GM23338 (cell line): ENCODE data around the gene RAD51B. TPM values are rescaled to one million over a fixed set of nuclear protein-coding genes. Genes with fewer than 3 reads are reported as not detected.

Experiments used
- ATAC-seq: fragments of 200-7000 bp; cut with Tn5 transposase; 3 replicates; pipeline ENCODE4 v1.9.1; 2020
- DNase-seq: peaks from one replicate; pipeline ENCODE4 v3.0.0-alpha.2; 2015; ENCODE audit warnings: low spot score
- H2AFZ ChIP-seq: fragments of 200-600 bp; sonication (generic); 2 replicates; pipeline ENCODE4 v1.8.0; 2016; ENCODE audit warnings: antibody characterized with exemption, mild to moderate bottlenecking, moderate library complexity
- H3F3A ChIP-seq: fragments of 200-600 bp; sonication (generic); replicated peaks from 2 replicates; pipeline ENCODE4 v1.8.0; 2017; ENCODE audit warnings: antibody characterized with exemption, mixed run types, low read depth
- H3K27ac ChIP-seq: fragments of 200-600 bp; sonication (generic); 2 replicates; pipeline ENCODE4 v1.6.1; 2016; ENCODE audit warnings: low read depth
- H3K27me3 ChIP-seq: fragments of 200-600 bp; sonication (generic); 2 replicates; pipeline ENCODE4 v1.8.0; 2016; ENCODE audit warnings: mild to moderate bottlenecking, mixed run types, moderate library complexity; ENCODE audit not compliant: insufficient read depth
- H3K36me3 ChIP-seq: fragments of 200-600 bp; sonication (generic); 2 replicates; pipeline ENCODE4 v1.8.0; 2016; ENCODE audit warnings: mild to moderate bottlenecking; ENCODE audit not compliant: insufficient read depth
- H3K4me1 ChIP-seq: fragments of 200-600 bp; sonication (generic); 2 replicates; pipeline ENCODE4 v1.8.0; 2016; ENCODE audit warnings: mild to moderate bottlenecking, moderate library complexity; ENCODE audit not compliant: insufficient read depth
- H3K4me2 ChIP-seq: fragments of 200-600 bp; sonication (generic); 2 replicates; pipeline ENCODE4 v1.7.1; 2017; ENCODE audit warnings: mixed run types
- H3K4me3 ChIP-seq: fragments of 200-600 bp; sonication (generic); 2 replicates; pipeline ENCODE4 v1.6.1; 2016; ENCODE audit warnings: mixed run types
- H3K79me2 ChIP-seq: fragments of 200-600 bp; sonication (generic); replicated peaks from 2 replicates; pipeline ENCODE4 v1.8.0; 2017; ENCODE audit warnings: mild to moderate bottlenecking; ENCODE audit not compliant: insufficient read depth
- H3K9me2 ChIP-seq: fragments of 200-600 bp; sonication (generic); 2 replicates; pipeline ENCODE4 v1.8.0; 2017; ENCODE audit not compliant: insufficient read depth
- H4K20me1 ChIP-seq: fragments of 200-600 bp; sonication (generic); replicated peaks from 2 replicates; pipeline ENCODE4 v1.8.0; 2017; ENCODE audit warnings: mild to moderate bottlenecking; ENCODE audit not compliant: insufficient read depth
- H3K27ac Mint-ChIP-seq: 2 replicates; pipeline ENCODE4 v1.8.0; 2020; ENCODE audit warnings: inconsistent platforms, mild to moderate bottlenecking, moderate library complexity, mixed read lengths
- H3K27me3 Mint-ChIP-seq: 3 replicates; pipeline ENCODE4 v1.8.0; 2022; ENCODE audit warnings: low read depth, mild to moderate bottlenecking, moderate library complexity, mixed read lengths, inconsistent platforms; ENCODE audit not compliant: insufficient read depth, poor library complexity
- H3K36me3 Mint-ChIP-seq: 3 replicates; pipeline ENCODE4 v1.8.0; 2021; ENCODE audit warnings: low read depth, mild to moderate bottlenecking, inconsistent platforms, moderate library complexity, mixed read lengths
- H3K4me1 Mint-ChIP-seq: 3 replicates; pipeline ENCODE4 v1.8.0; 2020; ENCODE audit warnings: mild to moderate bottlenecking, inconsistent platforms, mixed read lengths
- H3K4me3 Mint-ChIP-seq: 3 replicates; pipeline ENCODE4 v1.8.0; 2021; ENCODE audit warnings: moderate library complexity, mild to moderate bottlenecking, inconsistent platforms, mixed read lengths
- H3K9me3 Mint-ChIP-seq: 3 replicates; pipeline ENCODE4 v1.8.0; 2020; ENCODE audit warnings: moderate library complexity, mild to moderate bottlenecking, inconsistent platforms, mixed read lengths
- CREB1 ChIP-seq: fragments of 250-450 bp; sonication (Bioruptor Pico); IDR thresholded peaks from 2 replicates; pipeline ENCODE4 v1.5.0; 2020; ENCODE audit warnings: low read depth, mild to moderate bottlenecking, moderate library complexity
- ETS1 ChIP-seq: IDR thresholded peaks from 2 replicates; pipeline ENCODE4 v1.6.1; 2016; ENCODE audit warnings: antibody characterized with exemption
- EZH2 ChIP-seq: fragments of 200-600 bp; sonication (generic); IDR thresholded peaks from one replicate; pipeline ENCODE4 v1.8.0; 2017; ENCODE audit warnings: antibody characterized with exemption, mild to moderate bottlenecking, low read depth; ENCODE audit not compliant: unreplicated experiment
- EZH2phosphoT487 ChIP-seq: fragments of 200-600 bp; sonication (generic); IDR thresholded peaks from one replicate; pipeline ENCODE4 v1.8.1; 2018; ENCODE audit warnings: antibody characterized with exemption; ENCODE audit not compliant: unreplicated experiment
- JUNB ChIP-seq: IDR thresholded peaks from one replicate; pipeline ENCODE4 v1.6.1; 2016; ENCODE audit warnings: antibody characterized with exemption; ENCODE audit not compliant: unreplicated experiment
- NANOG ChIP-seq: IDR thresholded peaks from 2 replicates; pipeline ENCODE4 v1.6.1; 2016; ENCODE audit warnings: antibody characterized with exemption, borderline replicate concordance
- POLR2AphosphoS5 ChIP-seq: IDR thresholded peaks from 2 replicates; pipeline ENCODE4 v1.6.1; 2016; ENCODE audit warnings: antibody characterized with exemption, low read depth
- REST ChIP-seq: IDR thresholded peaks from one replicate; pipeline ENCODE4 v1.6.1; 2018; ENCODE audit warnings: antibody characterized with exemption; ENCODE audit not compliant: unreplicated experiment
- STAT1 ChIP-seq: IDR thresholded peaks from one replicate; pipeline ENCODE4 v1.6.1; 2016; ENCODE audit warnings: antibody characterized with exemption; ENCODE audit not compliant: unreplicated experiment
- ZNF114 ChIP-seq: fragments of 250-450 bp; sonication (Bioruptor Pico); IDR thresholded peaks from 2 replicates; pipeline ENCODE4 v1.5.0; 2020; ENCODE audit warnings: mild to moderate bottlenecking, moderate library complexity
- ZNF331 ChIP-seq: fragments of 250-450 bp; sonication (Bioruptor Pico); IDR thresholded peaks from 2 replicates; pipeline ENCODE4 v1.5.0; 2020; ENCODE audit warnings: low read depth, mild to moderate bottlenecking, moderate library complexity
- ZNF462 ChIP-seq: fragments of 250-450 bp; sonication (Bioruptor Pico); IDR thresholded peaks from 2 replicates; pipeline ENCODE4 v1.5.0; 2020; ENCODE audit warnings: mild to moderate bottlenecking, moderate library complexity
- polyA plus RNA-seq: library from polyadenylated mRNA; unstranded; fragments of >200 nt; fragmentation: Nextera tagmentation; extraction: Ambion mirVana; gene quantifications from 2 replicates; pipeline ENCODE4 v1.2.1, GENCODE V29; 2016
- total RNA-seq: library from RNA; depleted of rRNA; stranded (reverse); fragments of >200 nt; shearing (Covaris generic); gene quantifications from 2 replicates; pipeline ENCODE4 v1.2.3, GENCODE V29; 2014
- TF ChIP-seq, protein P1 (sequence below), 2 experiments: fragments of 200-600 bp in 1 of 2; sonication (generic) in 1 of 2; conservative IDR thresholded peaks; 2 replicates each; pipeline versions ENCODE4 v1.5.1 to v1.6.1; 2016 to 2017; ENCODE audit warnings: antibody characterized with exemption in 2 of 2, low read depth in 2 of 2, mild to moderate bottlenecking in 2 of 2, moderate library complexity in 1 of 2

Gene RAD51B
- total and polyA plus RNA-seq, 2 experiments from 2014 or later, result 15.7 to 29.1 TPM

GRCh38 chr14:68471964-68472508 lies 652.5 kb downstream of the RAD51B start:
- Histone ChIP-seq H3K9me2 (peaks cover 9% of the 10 kb centered on the region; the same call in 1 of the 2 replicates), H3K27ac (peak overlapping the region; percentile 97), H3K36me3 (no peaks in the 10 kb centered on the region), H2AFZ (no peak overlapping the region), H3F3A (peaks cover 12% of the 10 kb centered on the region; the same call in 1 of the 2 replicates), H3K4me1 (peaks cover 53% of the 10 kb centered on the region), H4K20me1 (no peaks in the 10 kb centered on the region), H3K79me2 (no peaks in the 10 kb centered on the region), H3K4me2 (peak overlapping the region; percentile 56), H3K4me3 (no peak overlapping the region), H3K27me3 (no peaks in the 10 kb centered on the region)
- peak; percentile 20 for DNase-seq
- Mint-ChIP-seq H3K27ac (peak overlapping the region; percentile 96), H3K4me1 (peaks cover 66% of the 10 kb centered on the region), H3K9me3 (no peaks in the 10 kb centered on the region), H3K36me3 (0 out of 3 replicates have a peak, but pooled peaks cover 5% of the 10 kb centered on the region), H3K27me3 (peaks cover 12% of the 10 kb centered on the region), H3K4me3 (peak overlapping the region; percentile 36; the same call in 1 of the 3 replicates)
- ATAC-seq, result peak; percentile 12
- TF ChIP-seq JUNB (no peak), ZNF114 (CRISPR knock-in tag) (no peak), REST (no peak), EZH2 (no peak), STAT1 (no peak), ZNF462 (CRISPR knock-in tag) (no peak), POLR2AphosphoS5 (no peak), CREB1 (CRISPR knock-in tag) (no peak), EZH2phosphoT487 (no peak), ZNF331 (CRISPR knock-in tag) (no peak), NANOG (no peak), ETS1 (no peak)
- TF ChIP-seq, protein P1, sequence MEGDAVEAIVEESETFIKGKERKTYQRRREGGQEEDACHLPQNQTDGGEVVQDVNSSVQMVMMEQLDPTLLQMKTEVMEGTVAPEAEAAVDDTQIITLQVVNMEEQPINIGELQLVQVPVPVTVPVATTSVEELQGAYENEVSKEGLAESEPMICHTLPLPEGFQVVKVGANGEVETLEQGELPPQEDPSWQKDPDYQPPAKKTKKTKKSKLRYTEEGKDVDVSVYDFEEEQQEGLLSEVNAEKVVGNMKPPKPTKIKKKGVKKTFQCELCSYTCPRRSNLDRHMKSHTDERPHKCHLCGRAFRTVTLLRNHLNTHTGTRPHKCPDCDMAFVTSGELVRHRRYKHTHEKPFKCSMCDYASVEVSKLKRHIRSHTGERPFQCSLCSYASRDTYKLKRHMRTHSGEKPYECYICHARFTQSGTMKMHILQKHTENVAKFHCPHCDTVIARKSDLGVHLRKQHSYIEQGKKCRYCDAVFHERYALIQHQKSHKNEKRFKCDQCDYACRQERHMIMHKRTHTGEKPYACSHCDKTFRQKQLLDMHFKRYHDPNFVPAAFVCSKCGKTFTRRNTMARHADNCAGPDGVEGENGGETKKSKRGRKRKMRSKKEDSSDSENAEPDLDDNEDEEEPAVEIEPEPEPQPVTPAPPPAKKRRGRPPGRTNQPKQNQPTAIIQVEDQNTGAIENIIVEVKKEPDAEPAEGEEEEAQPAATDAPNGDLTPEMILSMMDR (conservative IDR thresholded peaks at IDR 0.05; ENCODE audit: low read depth in 2 of 2), result no peak
